Activated T-cell treated with anti-CD3 and anti-CD28 coated beads for 24 hours (primary cell): ENCODE data around the gene DNAH10.

ENCODE experiments used
- DNase-seq: peaks from one replicate; pipeline ENCODE4 v3.0.0-alpha.2; 2020; ENCODE audit warnings: low read depth

Gene DNAH10

GRCh38 chr12:123761841-123762714 lies at the start of gene DNAH10:
TSS of gene DNAH10 (plus strand) at chr12:123762301. CDS start at chr12:123762337, 36 bp downstream.
- DNase-seq = peak; percentile 36

- no peak for DNase-seq
Observed at GRCh38 chr12:123712780-123713319, 49.3 kb upstream of the DNAH10 start.

GRCh38 chr12:123713398-123713797 lies 48.7 kb upstream of the DNAH10 start:
- no peak for DNase-seq

GRCh38 chr12:123713823-123714585 lies 48.1 kb upstream of the DNAH10 start:
- DNase-seq = no peak

- DNase-seq = no peak
Observed at GRCh38 chr12:123715195-123715594, 46.9 kb upstream of the DNAH10 start.

- no peak for DNase-seq
Observed at GRCh38 chr12:123717350-123717749, 44.8 kb upstream of the DNAH10 start.

- no peak for DNase-seq
Observed at GRCh38 chr12:123720141-123720814, 41.8 kb upstream of the DNAH10 start.

GRCh38 chr12:123721245-123721644 lies 40.9 kb upstream of the DNAH10 start:
- no peak for DNase-seq

GRCh38 chr12:123723011-123723410 lies 39.1 kb upstream of the DNAH10 start:
- DNase-seq = no peak

GRCh38 chr12:123723765-123724164 lies 38.3 kb upstream of the DNAH10 start:
- no peak for DNase-seq

- no peak for DNase-seq
Observed at GRCh38 chr12:123726244-123726643, 35.9 kb upstream of the DNAH10 start.

GRCh38 chr12:123726962-123727361 lies 35.1 kb upstream of the DNAH10 start:
- no peak for DNase-seq

GRCh38 chr12:123727878-123728277 lies 34.2 kb upstream of the DNAH10 start:
- no peak for DNase-seq

- no peak for DNase-seq
Observed at GRCh38 chr12:123731596-123731995, 30.5 kb upstream of the DNAH10 start.

GRCh38 chr12:123732251-123732650 lies 29.9 kb upstream of the DNAH10 start:
- no peak for DNase-seq

GRCh38 chr12:123733229-123733628 lies 28.9 kb upstream of the DNAH10 start:
- DNase-seq = no peak

GRCh38 chr12:123734268-123734667 lies 27.8 kb upstream of the DNAH10 start:
- DNase-seq = no peak

GRCh38 chr12:123741937-123742572 lies 20.0 kb upstream of the DNAH10 start:
- no peak for DNase-seq

- DNase-seq = no peak
Observed at GRCh38 chr12:123743002-123743401, 19.1 kb upstream of the DNAH10 start.

- DNase-seq = no peak
Observed at GRCh38 chr12:123744836-123745235, 17.3 kb upstream of the DNAH10 start.

- DNase-seq = no peak
Observed at GRCh38 chr12:123747309-123747708, 14.8 kb upstream of the DNAH10 start.

- no peak for DNase-seq
Observed at GRCh38 chr12:123748161-123748560, 13.9 kb upstream of the DNAH10 start.
